IPS DF 4.7 (cell line): Measurements from ENCODE around the gene HSD17B14.
"Not testable (repeated sequence)": the region's sequence is repeated elsewhere in the genome, so short reads cannot be mapped to it uniquely, and the experiment has no call there.

Source experiments
- DNase-seq: peaks from one replicate; pipeline ENCODE4 v3.0.0-alpha.2; 2013; ENCODE audit warnings: low spot score; ENCODE audit errors: extremely low read depth

HSD17B14 gene

GRCh38 chr19:48798937-48799336 is 37.4 kb downstream of the HSD17B14 start:
- no peak for DNase-seq

GRCh38 chr19:48797103-48797502 is 39.2 kb downstream of the HSD17B14 start:
- no peak for DNase-seq

- DNase-seq, result no peak
Observed at GRCh38 chr19:48796298-48797083, 39.8 kb downstream of the HSD17B14 start.

DNA sequence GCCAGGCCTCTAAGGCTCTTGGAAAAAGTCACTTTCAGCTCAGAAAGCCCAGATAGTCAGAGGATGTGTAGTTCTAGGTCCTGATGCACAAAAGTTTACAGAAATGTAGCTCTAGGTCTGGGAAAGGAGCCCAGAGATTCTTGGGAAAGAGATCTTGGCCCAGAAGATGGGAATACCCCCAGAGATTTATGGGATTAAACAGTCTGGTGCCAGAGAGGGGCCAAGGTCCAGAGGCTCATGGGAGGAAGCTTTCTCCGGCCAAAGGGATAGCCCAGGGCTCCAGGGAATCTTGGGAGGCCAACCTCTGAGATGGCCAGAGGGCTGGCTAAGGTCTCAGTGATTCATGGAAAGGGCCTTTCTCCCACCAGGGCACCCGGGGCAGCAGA is 40.6 kb downstream of the HSD17B14 start:
- no peak for DNase-seq

- no peak for DNase-seq
Observed at GRCh38 chr19:48795055-48795684, 41.1 kb downstream of the HSD17B14 start.

DNA sequence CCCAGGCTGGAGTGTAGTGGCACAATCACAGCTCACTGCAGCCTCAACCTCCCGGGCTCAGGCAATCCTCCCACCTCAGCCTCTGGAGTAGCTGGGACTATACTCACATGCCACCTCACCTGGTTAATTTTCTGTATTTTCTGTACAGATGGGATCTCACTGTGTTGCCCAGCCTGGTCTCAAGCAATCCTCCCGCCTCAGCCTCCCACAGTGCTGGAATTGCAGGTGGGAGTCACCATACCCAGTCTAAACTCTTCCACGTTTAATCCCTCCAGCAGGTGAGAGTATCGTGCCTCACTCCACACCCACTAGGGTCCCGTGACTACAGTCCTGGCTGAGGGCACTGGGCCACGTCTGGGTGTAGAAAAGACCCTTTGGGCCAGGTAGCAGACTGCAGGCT is 42.0 kb downstream of the HSD17B14 start:
- no peak for DNase-seq

- no peak for DNase-seq
Observed at GRCh38 chr19:48793271-48793670, 43.0 kb downstream of the HSD17B14 start.

DNA sequence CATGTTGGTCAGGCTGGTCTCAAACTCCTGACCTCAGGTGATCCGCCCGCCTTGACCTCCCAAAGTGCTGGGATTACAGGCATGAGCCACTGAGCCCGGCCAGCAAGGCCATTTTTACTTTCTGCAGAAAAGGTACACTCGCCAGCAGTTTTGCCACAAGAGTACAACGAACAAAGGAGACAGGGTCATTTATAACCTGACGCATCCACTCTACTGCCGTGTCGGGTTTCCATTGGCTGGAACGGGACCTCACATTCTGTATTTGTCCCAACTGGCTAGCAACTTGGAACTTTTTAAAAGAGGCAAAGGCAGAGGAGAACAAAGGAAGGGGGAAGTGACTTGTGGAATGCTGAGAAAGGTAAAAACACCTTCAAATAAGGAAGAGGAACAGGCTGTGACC is 49.0 kb downstream of the HSD17B14 start:
- DNase-seq, result not testable (repeated sequence)

DNA sequence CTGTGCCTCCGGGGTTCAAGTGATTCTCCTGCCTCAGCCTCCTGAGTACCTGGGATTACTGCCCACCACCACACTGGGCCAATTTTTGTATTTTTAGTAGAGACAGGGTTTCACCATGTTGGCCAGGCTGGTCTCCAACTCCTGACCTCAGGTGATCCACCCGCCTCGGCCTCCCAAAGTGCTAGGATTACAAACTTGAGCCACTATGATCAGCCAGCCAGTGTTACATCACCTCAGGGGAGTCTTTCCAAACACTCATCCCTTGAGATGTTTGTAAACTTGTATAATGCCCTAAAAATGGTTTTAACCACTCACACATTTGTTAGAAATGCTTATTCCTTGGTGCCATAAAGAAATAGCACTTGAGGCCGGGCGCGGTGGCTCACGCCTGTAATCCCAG is 49.9 kb downstream of the HSD17B14 start:
- not testable (repeated sequence) for DNase-seq

DNA sequence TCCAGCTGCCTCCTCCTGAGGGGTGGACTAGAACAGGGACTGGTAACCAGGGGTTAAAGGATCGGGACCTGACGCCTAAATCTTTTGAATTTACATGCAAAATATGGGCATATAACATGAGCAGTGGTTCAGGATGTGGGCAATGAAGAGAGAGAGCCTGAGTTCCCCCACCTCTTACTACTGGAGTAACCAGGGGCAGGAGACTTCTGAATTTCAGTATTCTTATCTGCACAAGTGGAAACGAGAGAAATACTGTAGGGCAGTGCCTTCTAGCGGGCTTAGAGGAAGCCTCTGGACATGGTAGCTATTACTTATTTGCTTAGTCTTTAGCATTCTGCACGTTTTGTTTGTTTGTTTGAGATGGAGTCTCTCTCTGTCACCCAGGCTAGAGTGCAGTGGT is 51.8 kb downstream of the HSD17B14 start:
- no peak for DNase-seq

GRCh38 chr19:48780631-48781391 is 55.5 kb downstream of the HSD17B14 start:
- DNase-seq, result no peak

- no peak for DNase-seq
Observed at GRCh38 chr19:48779636-48780035, 56.7 kb downstream of the HSD17B14 start.

DNA sequence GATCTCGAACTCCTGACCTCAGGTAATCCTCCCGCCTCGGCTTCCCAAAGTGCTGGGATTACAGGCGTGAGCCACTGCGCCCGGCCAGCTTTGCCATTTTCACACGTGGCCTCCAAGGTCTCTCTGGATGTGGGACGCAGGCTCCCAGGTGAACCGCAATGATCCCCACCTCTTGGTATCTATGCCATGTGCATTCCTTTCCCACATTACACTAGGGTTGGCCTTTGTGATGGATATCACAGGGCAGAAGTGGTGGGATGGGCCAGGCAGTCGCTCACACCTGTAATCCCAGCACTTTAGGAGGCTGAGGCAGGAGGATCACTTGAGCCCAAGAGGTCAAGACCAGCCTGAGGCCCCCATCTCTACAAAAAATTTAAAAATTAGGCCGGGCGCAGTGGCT is 58.6 kb downstream of the HSD17B14 start:
- no peak for DNase-seq

GRCh38 chr19:48777139-48777538 is 59.2 kb downstream of the HSD17B14 start:
- DNase-seq, result no peak

- DNase-seq, result no peak
Observed at GRCh38 chr19:48772503-48772953, 63.8 kb downstream of the HSD17B14 start.

DNA sequence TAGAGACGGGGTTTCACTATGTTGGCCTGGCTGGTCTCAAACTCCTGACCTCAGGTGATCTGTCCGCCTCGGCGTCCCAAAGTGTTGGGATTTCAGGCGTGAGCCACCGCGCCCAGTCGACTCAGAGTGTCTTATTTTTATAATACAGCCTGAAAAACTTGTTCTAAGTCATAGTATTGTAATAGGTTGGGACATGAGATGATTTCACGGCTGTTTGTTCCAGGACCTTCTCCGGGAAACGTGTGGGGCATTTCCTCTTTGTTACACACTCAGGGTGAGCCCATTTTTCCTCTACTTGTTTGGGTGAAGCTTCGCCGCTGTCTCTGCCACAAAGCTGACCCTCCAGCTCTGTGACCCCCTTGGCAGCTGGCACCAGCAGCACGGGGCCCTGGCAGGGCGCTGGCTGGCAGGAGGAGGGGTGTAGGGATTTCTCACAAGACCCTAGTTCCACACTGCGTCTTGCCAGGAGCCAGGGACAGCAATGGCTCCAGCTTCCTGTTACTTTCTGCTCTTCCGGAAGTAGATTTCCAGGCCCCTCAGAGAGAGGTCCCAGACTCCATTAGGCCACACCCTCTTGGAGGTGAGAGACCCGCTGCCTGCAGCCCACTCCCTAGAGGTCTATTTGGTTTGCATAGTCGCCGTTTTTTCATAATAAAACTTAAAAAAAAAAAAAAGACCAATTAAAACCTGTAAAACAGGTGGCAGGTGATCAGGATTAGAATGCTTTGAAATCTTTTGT is 65.4 kb downstream of the HSD17B14 start:
- no peak for DNase-seq

DNA sequence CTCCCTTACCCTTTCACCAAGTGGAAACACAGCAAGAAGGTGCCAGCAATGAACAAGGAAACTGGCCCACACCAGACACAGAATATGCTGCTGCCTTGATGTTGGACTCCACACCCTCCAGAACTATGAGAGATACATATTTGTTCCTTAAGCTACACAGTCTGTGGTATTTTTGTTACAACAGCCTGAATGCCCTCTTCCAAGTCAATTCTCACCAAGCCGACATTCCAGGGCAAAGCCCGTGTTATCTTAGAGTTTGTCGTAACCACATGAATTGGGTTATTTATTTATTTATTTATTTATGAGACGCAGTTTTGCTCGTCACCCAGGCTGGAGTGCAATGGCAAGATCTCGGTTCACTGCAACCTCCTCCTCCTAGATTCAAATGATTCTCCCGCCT is 66.0 kb downstream of the HSD17B14 start:
- DNase-seq, result no peak

GRCh38 chr19:48768994-48769713 is 67.1 kb downstream of the HSD17B14 start:
- DNase-seq, result no peak

- DNase-seq, result not testable (repeated sequence)
Observed at GRCh38 chr19:48768171-48768753, 68.0 kb downstream of the HSD17B14 start.

DNA sequence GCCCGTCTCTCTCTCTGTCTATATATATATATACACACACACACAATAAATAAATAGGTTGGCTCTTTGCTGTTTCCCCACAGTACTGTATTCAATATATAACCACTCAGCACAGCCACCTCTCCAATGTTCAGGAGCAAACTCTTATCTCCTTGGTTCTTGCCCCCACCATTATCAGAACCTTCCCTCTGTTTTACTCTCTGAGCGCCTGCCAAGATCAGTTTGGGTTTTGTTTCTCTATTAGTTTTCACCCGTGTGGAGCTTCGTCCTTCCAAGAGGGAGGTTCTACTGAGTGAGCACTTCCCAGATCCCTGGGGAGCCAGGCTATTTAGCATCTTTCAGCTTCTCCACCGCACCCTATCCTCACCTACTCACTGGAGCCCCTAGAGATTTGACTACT is 70.5 kb downstream of the HSD17B14 start:
- DNase-seq, result not testable (repeated sequence)
